Small intestine (tissue), 7 donors: ENCODE measurements around the gene NEDD8. TPM values are rescaled to one million over a fixed set of nuclear protein-coding genes. Genes with fewer than 3 reads are reported as not detected.
A peak's percentile ranks its signal among the peaks of the same experiment; 100 is the strongest.
"Not testable (repeated sequence)": the region's sequence is repeated elsewhere in the genome, so short reads cannot be mapped to it uniquely, and the experiment has no call there.

Source experiments
- DNase-seq, 2 donors: peaks; one replicate each; pipeline versions ENCODE4 v3.0.0 to v3.0.0-alpha.2; 2013
- FAIRE-seq: peaks from 2 replicates; lab custom pipeline; 2012; peaks lifted over from hg19 to GRCh38; lab: Jason Lieb, UNC
- H3K27ac ChIP-seq, 3 donors: one replicate each; pipeline ENCODE4 v1.5.1; 2013; ENCODE audit warnings: low read length in 2 of 3, mild to moderate bottlenecking in 2 of 3, control low read depth in 1 of 3, inconsistent platforms in 1 of 3, low read depth in 1 of 3, moderate library complexity in 1 of 3
- H3K27me3 ChIP-seq, 3 donors: one replicate each; pipeline ENCODE4 v1.6.1; 2013; ENCODE audit warnings: low read length in 3 of 3, inconsistent platforms in 1 of 3; ENCODE audit not compliant: control insufficient read depth in 3 of 3, insufficient read depth in 3 of 3
- H3K36me3 ChIP-seq, 3 donors: one replicate each; pipeline ENCODE4 v1.6.1; 2013; ENCODE audit warnings: low read length in 3 of 3, inconsistent platforms in 1 of 3, low read depth in 1 of 3, mild to moderate bottlenecking in 1 of 3, moderate library complexity in 1 of 3; ENCODE audit not compliant: control insufficient read depth in 3 of 3, insufficient read depth in 2 of 3
- H3K4me1 ChIP-seq, 3 donors: one replicate each; pipeline ENCODE4 v1.6.1; 2013; ENCODE audit warnings: low read length in 2 of 3, inconsistent platforms in 1 of 3, low read depth in 1 of 3, mild to moderate bottlenecking in 1 of 3, moderate library complexity in 1 of 3; ENCODE audit not compliant: control insufficient read depth in 3 of 3, insufficient read depth in 2 of 3
- H3K4me3 ChIP-seq, 3 donors: one replicate each; pipeline ENCODE4 v1.5.1; 2013; ENCODE audit warnings: low read length in 3 of 3, control low read depth in 1 of 3, inconsistent platforms in 1 of 3, low read depth in 1 of 3, mild to moderate bottlenecking in 1 of 3, moderate library complexity in 1 of 3
- H3K9me3 ChIP-seq, 2 donors: one replicate each; pipeline ENCODE4 v1.6.1; 2013; ENCODE audit warnings: low read depth in 1 of 2, low read length in 1 of 2; ENCODE audit not compliant: control insufficient read depth in 2 of 2, insufficient read depth in 1 of 2
- WGBS, 3 donors: extraction: QIAGEN DNeasy Blood & Tissue Kit; methylation state at CpG; one replicate each; pipeline ENCODE4 v1.1.7; 2013; 5-methylcytosine and 5-hydroxymethylcytosine counted together
- polyA plus RNA-seq, 4 donors: library from polyadenylated mRNA; stranded (reverse) in 3 of 4; unstranded in 1 of 4; fragments of 200-250 nt in 3 of 4; fragments of 120-200 nt in 1 of 4; gene quantifications; one replicate each; pipeline versions ENCODE4 v1.2.1 to v1.2.3, GENCODE V29; 2013
- donor health status: healthy with polysubstance abuse.
- donor health status: control.
- donor health status: control.
- donor health status: Bipolar disorder and iron deficiency.
- donor health status: healthy.

Gene NEDD8
- polyA plus RNA-seq, 4 donors = 182 to 225 (median 205) TPM

- H3K27me3 ChIP-seq, FAIRE-seq, H3K9me3 ChIP-seq, DNase-seq, H3K4me3 ChIP-seq, H3K36me3 ChIP-seq, H3K27ac ChIP-seq: not testable (repeated sequence)
- H3K4me1 ChIP-seq = peaks cover 0 to 20% (median 0%) of the 10 kb centered on the region in 3 donors
- WGBS, 3 donors = 89 to 100% (median 97%) methylated on average over 1 of the region's 1 CpG
Observed at GRCh38 chr14:24216876-24217275, 15.3 kb downstream of the NEDD8 start.

GRCh38 chr14:24216345-24216699 is 15.8 kb downstream of the NEDD8 start:
- H3K9me3 ChIP-seq = no peaks in the 10 kb centered on the region
- DNase-seq (no peak), FAIRE-seq (no peak)
- H3K4me1 ChIP-seq = peaks cover 0 to 20% (median 0%) of the 10 kb centered on the region in 3 donors
- peak overlapping the region; percentile 90 to 99 (median 99) for H3K27ac ChIP-seq
- H3K27me3 ChIP-seq = no peaks in the 10 kb centered on the region
- H3K4me3 ChIP-seq = no peak overlapping the region
- peaks cover 0 to 11% (median 0%) of the 10 kb centered on the region in 3 donors for H3K36me3 ChIP-seq
- WGBS, 3 donors = 69 to 89% (median 75%) methylated on average over 2 of the region's 2 CpGs

GRCh38 chr14:24215495-24216344 is 16.4 kb downstream of the NEDD8 start, which contains the start of gene MDP1:
Gene MDP1 (minus strand): TSS chr14:24216066. CDS start chr14:24215955, 111 bp downstream.
- no peak for FAIRE-seq
- no peaks in the 10 kb centered on the region for H3K27me3 ChIP-seq
- peak within 1 kb of the TSS; percentile 53 to 74 (median 69) for H3K4me3 ChIP-seq
- H3K9me3 ChIP-seq = no peaks in the 10 kb centered on the region
- DNase-seq = peak; percentile 92 to 96
- H3K4me1 ChIP-seq = peaks cover 0 to 20% (median 0%) of the 10 kb centered on the region in 3 donors
- 0% methylated on average over 40 of the region's 40 CpGs for WGBS, 3 donors
- H3K27ac ChIP-seq = peak within 1 kb of the TSS; percentile 90 to 99 (median 99)
- H3K36me3 ChIP-seq = peaks cover 0 to 17% (median 0%) of the 10 kb centered on the region in 3 donors

- DNase-seq (peak in 1 of 2 donors; percentile 50), FAIRE-seq (no peak)
- H3K4me1 ChIP-seq = peaks cover 0 to 20% (median 0%) of the 10 kb centered on the region in 3 donors
- no peaks in the 10 kb centered on the region for H3K9me3 ChIP-seq
- H3K4me3 ChIP-seq = peak overlapping the region in 2 of 3 donors; percentile 78 to 85
- H3K27ac ChIP-seq = peak overlapping the region; percentile 98 to 99 (median 98)
- whole genome bisulfite sequencing, 3 donors = 74 to 88% (median 80%) methylated on average over 7 of the region's 7 CpGs
- no peaks in the 10 kb centered on the region for H3K27me3 ChIP-seq
- peaks cover 0 to 32% (median 8%) of the 10 kb centered on the region in 3 donors for H3K36me3 ChIP-seq
Observed at GRCh38 chr14:24213866-24214662, 18.1 kb downstream of the NEDD8 start.

- DNase-seq (peak; percentile 95 to 97), FAIRE-seq (no peak)
- Histone ChIP-seq H3K27me3 (no peaks in the 10 kb centered on the region), H3K4me3 (peak within 1 kb of the TSS; percentile 78 to 86 (median 85)), H3K4me1 (peaks cover 0 to 20% (median 0%) of the 10 kb centered on the region in 3 donors), H3K9me3 (no peaks in the 10 kb centered on the region), H3K36me3 (peaks cover 0 to 35% (median 8%) of the 10 kb centered on the region in 3 donors), H3K27ac (peak within 1 kb of the TSS; percentile 98 to 99 (median 98))
- whole genome bisulfite sequencing, 3 donors = 0 to 1% (median 1%) methylated on average over 52 to 53 of the region's 53 CpGs
Observed at GRCh38 chr14:24212924-24213865, 19.0 kb downstream of the NEDD8 start, which contains the start of gene CHMP4A. Gene CHMP4A (minus strand): TSS chr14:24213488. CDS start chr14:24213439, 49 bp downstream.

- no peak for DNase-seq
- no peak for FAIRE-seq
- Histone ChIP-seq H3K4me3 (no peak overlapping the region), H3K36me3 (peaks cover 0 to 43% (median 10%) of the 10 kb centered on the region in 3 donors), H3K27me3 (no peaks in the 10 kb centered on the region), H3K9me3 (no peaks in the 10 kb centered on the region), H3K4me1 (peaks cover 0 to 18% (median 0%) of the 10 kb centered on the region in 3 donors), H3K27ac (no peak overlapping the region)
- 91 to 94% (median 94%) methylated on average over 6 of the region's 6 CpGs for WGBS, 3 donors
Observed at GRCh38 chr14:24211311-24211710, 20.9 kb downstream of the NEDD8 start.

GRCh38 chr14:24207625-24208024 is 24.5 kb downstream of the NEDD8 start:
- WGBS, 3 donors = 96 to 100% (median 100%) methylated on average over 2 of the region's 2 CpGs
- FAIRE-seq (no peak), DNase-seq (no peak)
- no peak overlapping the region for H3K27ac ChIP-seq
- H3K27me3 ChIP-seq = no peaks in the 10 kb centered on the region
- peaks cover 0 to 2% of the 10 kb centered on the region in 2 donors for H3K9me3 ChIP-seq
- no peaks in the 10 kb centered on the region for H3K4me1 ChIP-seq
- peaks cover 8 to 53% (median 10%) of the 10 kb centered on the region in 3 donors for H3K36me3 ChIP-seq
- H3K4me3 ChIP-seq = no peak overlapping the region
